Stimulated activated CD4-positive, alpha-beta T cell treated with anti-CD3 and anti-CD28 coated beads, TNF-alpha, amount 100 ng/mL, for 1 hour (primary cell): ENCODE results near the gene EPN2.
"Not testable (repeated sequence)": the region's sequence is repeated elsewhere in the genome, so short reads cannot be mapped to it uniquely, and the experiment has no call there.

Source experiments
- DNase-seq, 3 donors: peaks; one replicate each; pipeline ENCODE4 v3.0.0-alpha.2; 2020; ENCODE audit warnings: low read depth in 3 of 3, low spot score in 1 of 3

EPN2 gene

DNA sequence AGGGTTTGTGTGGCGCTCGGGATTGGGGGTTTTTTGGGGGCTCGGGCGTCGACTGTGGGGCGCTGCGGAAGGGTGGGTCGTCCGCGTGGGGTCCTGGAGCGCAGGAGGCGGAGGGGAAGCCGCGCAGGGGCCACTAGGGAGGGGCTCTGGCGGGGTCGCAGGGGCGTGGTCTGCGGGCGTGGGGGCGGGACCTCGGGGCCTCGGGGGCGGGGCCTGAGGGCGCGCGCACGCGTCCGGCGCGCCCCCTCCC lies at the start of gene EPN2:
EPN2 (plus strand) TSS at position 228 of the 250 bp plus-strand sequence. CDS start 45,754 bp downstream, outside the sequence.
- DNase-seq: peak in 2 of 3 donors; percentile 31 to 55

GRCh38 chr17:19187883-19188869 lies 49.0 kb upstream of the EPN2 start:
- not testable (repeated sequence) for DNase-seq

GRCh38 chr17:19188870-19189708 lies 48.1 kb upstream of the EPN2 start:
- DNase-seq: not testable (repeated sequence)

DNA sequence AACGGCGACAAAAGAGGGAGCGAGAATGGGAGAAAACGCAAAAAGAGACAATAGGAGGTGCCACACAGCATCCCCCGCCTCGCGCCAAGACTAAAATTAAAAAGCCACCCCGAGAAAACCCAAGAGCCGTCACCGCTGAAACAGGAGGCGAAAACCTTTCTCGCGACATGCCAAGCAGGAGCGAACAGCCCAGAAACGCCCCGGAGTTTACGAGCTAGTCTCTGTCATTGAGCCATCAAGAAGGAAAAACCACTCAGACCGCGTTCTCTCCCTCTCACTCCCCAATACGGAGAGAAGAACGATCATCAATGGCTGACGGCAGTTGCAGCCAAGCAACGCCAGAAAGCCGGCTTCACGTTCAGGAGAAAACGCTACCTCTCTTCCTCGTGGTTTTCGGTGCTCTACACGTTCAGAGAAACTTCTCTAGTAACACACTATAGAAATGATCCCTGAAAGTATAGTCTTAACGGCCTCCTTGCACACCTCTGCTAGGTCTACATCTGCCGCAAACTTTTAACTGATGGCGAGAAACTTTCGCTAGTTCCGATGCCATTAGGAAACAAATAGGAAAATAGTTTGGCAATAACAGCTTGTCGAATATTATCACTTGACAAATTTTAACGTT lies 47.3 kb upstream of the EPN2 start:
- DNase-seq: not testable (repeated sequence)

DNA sequence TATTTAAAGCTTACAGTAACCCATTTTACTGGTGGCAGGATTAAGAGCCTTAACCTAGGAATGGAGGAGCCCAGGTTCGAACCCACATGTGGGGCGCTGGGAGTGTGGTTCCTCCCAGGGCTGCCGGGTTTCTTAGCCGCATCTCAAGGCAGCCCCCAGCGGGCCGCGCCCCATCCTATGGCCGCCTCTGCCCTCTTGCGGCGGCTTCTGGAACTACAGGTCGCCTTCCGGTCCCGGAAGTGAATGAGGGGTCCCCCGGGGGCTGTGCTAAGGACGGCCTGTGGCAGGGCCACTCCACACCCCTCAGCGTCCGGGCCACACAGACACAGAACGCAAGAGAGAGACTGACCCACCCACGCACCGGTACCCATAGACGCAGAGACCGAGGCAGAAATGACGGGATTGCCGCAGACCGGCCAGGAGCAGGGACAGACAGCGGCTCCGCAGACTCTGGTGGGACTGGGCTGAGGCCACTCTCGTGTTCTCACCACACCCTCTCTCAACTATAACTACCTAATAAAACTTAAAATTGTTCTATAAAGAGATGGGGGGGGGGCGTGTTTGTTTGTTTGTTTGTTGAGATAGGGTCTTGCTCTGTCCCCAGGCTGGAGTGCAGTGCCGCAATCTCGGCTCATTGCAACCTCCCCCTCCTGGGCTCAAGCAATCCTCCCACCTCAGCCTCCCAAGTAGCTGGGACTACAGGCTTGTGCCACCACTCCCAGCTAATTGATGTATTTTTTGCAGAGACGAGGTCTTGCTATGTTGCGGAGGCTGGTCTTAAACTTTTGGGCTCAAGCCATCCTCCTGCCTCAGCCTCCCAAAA lies 40.6 kb upstream of the EPN2 start:
- DNase-seq: not testable (repeated sequence)

- DNase-seq: not testable (repeated sequence)
Measured at GRCh38 chr17:19202448-19202847, 34.7 kb upstream of the EPN2 start.

DNA sequence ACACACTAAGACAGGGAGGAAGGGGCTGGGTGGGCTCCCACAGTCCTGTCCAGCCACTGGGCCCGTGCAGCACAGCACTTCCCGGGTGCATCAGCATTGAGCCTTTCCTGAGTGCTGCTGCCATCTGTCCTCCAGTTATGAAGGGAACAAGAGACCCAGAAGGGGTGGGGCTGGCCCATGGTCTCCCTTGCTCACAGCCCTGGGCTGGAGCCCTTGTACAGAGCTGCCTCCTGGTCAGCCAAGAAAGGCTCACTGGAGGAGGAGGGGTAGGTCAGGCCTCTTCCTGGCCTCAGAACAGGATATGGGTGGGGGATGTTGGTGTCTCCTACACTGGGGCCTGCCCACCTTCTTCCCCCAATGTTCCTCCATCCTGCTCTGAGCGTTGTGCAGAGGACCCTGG lies 33.7 kb upstream of the EPN2 start:
- DNase-seq: not testable (repeated sequence)

GRCh38 chr17:19215074-19215860 lies 21.9 kb upstream of the EPN2 start:
- DNase-seq: not testable (repeated sequence)

DNA sequence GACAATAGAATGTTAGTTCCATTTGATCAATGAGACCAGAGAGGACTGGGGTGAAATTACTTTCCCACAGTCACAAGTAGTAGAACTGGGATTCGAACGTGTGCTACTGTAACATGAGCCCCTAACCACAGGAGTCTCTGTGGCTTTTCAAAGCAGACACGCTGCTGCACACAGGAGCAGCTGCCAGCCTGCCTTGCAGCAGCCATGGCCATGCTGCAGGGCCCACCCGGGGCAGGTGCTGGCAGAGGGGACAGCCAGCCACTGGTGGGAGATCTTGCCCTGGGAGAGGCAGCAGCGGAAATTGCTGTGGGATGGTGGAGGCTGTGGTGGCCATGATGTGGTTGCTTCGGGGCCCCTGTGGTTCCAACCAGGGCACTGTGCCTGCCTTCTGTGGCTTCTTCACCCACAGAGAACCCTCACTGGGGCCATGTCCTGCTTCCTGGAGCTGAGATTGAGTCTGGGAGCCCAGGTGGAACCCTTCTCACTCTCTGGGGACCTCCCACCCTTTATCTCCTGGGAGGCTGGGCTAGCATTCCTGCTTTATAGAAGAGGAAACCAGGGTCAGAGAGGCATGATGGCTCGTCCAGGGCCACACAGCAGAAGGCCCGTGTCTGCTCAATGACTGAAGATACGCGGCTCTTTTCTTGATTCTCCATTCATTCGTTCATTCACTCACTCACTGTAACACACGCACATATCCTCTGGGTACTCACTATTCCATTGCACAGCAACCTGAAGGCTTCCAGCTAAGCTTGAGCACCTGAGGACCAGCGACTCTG lies 20.8 kb upstream of the EPN2 start:
- not testable (repeated sequence) for DNase-seq

DNA sequence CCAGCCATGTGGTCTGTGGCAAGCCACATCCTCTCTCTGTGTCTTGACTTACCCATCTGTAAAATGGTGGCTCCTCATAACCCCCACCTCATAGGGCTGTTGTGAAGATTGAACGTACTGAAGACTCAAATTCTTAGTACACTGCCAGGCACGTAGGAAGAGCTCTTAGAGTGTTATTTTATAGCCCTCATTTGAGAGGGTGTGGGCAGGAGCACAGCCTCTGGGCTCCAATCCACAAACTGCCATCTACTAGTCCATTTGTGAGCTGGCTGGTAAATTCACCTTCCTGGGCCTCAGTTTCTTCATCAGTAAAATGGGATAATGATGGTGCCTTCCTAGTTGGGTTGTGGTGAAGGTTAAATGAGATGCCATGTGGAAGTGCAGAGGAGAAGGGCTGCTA lies 18.3 kb upstream of the EPN2 start:
- DNase-seq: not testable (repeated sequence)

- DNase-seq: not testable (repeated sequence)
Measured at GRCh38 chr17:19219384-19219783, 17.8 kb upstream of the EPN2 start.

DNA sequence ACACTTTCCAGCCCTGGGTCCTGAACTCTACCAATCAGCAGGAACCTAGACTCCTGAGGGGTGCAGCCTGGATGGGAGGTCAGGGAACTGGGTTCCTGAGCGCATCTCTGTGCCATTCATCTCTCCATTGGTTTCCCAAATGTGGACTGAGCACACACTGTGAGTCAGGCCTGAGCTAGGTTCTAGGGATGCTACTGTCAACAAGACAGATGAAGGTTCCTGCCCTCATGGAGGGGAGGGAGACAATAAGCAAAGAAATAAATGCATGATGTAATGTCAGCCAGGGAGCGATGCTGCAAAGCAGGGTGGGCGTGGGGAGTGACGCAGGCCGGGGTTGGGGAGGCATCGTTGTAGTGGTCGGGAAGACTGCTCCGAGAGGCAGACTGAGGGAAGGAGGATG lies 17.0 kb upstream of the EPN2 start:
- not testable (repeated sequence) for DNase-seq

- DNase-seq: not testable (repeated sequence)
Measured at GRCh38 chr17:19226610-19227588, 10.3 kb upstream of the EPN2 start.

DNA sequence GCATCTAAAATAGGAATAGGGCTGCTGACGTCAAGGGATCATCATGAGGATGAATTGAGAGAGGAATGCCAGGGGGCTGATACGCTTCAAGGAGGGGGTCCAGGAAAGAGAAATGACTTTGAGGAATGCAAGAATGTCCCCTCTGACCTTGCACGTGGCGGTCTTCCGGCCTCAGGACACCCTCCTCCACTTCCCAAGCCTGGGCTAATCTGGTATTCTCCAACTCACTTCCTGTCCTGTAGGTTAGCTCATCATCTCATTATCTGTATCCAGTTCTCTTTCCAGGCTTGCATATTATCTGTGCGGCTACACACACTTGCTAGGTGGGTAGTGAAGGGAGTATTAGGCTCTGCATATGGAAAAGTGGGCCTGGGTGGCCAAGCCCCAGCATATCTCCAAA lies 2.5 kb upstream of the EPN2 start:
- DNase-seq: not testable (repeated sequence)

DNA sequence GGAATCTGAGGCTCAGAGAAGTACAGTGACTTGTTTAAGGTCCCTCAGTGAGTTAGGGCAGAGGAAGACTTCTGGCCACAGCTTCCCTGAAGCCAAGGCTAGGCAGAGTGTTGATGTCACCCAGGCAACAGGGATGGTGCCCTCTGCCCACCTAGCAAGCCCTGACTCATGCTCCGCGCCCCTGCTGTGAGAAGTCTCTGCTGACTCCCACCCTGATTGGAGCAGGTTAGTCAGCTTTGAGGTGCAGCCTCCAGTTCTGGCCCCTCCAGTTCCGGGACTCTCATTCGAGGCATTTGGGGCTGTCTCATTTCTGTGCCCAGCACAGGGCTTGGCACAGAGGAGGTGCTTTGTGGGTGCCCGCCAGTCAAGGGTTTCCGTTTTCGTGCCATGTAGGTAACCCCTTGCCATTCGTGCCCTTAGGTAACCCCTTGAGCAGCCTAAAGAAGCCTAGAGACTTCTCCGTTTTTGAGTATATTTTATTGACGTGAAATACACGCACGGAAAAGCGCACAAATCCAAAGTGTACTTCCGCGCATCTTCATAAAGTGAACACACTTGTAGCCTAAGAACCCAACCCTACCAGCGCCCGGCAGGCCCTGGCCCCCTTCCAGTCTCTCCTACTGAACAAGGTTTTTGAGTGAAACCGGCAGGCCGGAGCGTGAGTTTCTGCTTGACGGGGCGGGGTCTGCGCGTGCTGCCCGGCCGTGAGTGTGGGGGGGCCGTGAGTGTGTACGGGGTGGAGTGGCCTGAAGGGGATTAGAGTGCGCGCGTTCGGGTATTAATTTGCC lies 621 bp upstream of the EPN2 start:
- not testable (repeated sequence) for DNase-seq

DNA sequence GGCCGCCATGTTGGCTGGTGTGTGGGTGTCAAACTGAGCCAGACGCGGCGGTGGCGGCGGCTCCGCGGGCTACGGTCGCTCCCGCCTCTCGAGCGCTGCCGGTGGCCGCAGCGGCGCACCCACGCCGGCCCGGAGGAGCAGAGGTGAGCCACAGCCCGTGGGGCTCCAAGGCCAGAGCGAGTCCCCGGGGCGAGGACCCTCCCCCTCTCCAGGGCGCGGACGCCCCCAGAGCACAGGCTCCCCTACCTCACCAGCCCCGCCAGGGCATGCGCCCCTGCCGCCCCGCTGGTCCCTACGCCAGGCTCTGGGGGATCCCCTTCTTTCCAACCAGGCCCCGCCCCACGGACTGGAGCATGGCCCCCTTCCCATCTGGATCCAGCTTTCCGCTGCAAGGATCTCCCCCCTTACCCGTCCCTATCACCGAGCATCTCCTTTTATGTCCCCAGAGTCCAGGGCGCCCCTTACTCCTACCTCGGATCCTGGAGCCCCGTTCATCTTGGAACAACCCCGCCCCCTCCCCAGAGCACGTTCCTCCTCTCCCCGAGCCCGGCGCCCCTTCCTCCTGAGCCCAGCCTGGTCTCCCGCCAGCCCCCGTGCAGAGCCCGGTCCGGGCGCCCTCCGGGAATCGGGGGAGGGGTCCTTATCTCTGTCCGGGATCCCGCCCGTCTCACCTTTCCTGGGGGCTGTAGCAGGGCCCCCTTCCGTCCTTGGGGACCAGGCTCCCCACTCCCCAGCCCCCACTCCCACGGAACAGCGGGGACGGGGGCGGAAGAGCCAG lies 412 bp downstream of the EPN2 start:
- DNase-seq: no peak
